HAP-1 (cell line): ENCODE results near the gene ZNF536.

ENCODE experiments used
- DNase-seq, 2 experiments: peaks; one replicate each; pipeline ENCODE4 v3.0.0-alpha.2; 2016 to 2020; ENCODE audit warnings: low spot score in 2 of 2
- H3K27me3 ChIP-seq: fragments of 250-450 bp; sonication (Bioruptor Pico); 2 replicates; pipeline ENCODE4 v1.5.1; 2020; ENCODE audit warnings: low read depth, mild to moderate bottlenecking, moderate library complexity
- H3K36me3 ChIP-seq: fragments of 250-450 bp; sonication (Bioruptor Pico); replicated peaks from 2 replicates; pipeline ENCODE4 v1.5.1; 2020; ENCODE audit warnings: mild to moderate bottlenecking
- H3K4me1 ChIP-seq: fragments of 250-450 bp; sonication (Bioruptor Pico); 2 replicates; pipeline ENCODE4 v1.5.1; 2020; ENCODE audit warnings: mild to moderate bottlenecking
- H3K4me3 ChIP-seq: fragments of 250-450 bp; sonication (Bioruptor Pico); 2 replicates; pipeline ENCODE4 v1.5.1; 2020; ENCODE audit warnings: mild to moderate bottlenecking, moderate library complexity
- H3K9me3 ChIP-seq: fragments of 250-450 bp; sonication (Bioruptor Pico); 2 replicates; pipeline ENCODE4 v1.5.1; 2020; ENCODE audit warnings: mild to moderate bottlenecking, moderate library complexity
- in situ Hi-C: fragments of 300-500 bp; cut with MboI; formaldehyde crosslinking; loops from 3 replicates; pipeline ENCODE4 v1.14.3; 2020; ENCODE audit warnings: low sequenced_read_pairs, inconsistent platforms, mixed read lengths

ZNF536 gene

GRCh38 chr19:30602661-30603350 lies 230.6 kb downstream of the ZNF536 start:
- no peaks in the 10 kb centered on the region for H3K36me3 ChIP-seq
- H3K4me3 ChIP-seq: no peak overlapping the region
- in situ Hi-C loops: no loop called here
- H3K9me3 ChIP-seq: no peaks in the 10 kb centered on the region
- DNase-seq: no peak
- H3K27me3 ChIP-seq: no peaks in the 10 kb centered on the region
- no peaks in the 10 kb centered on the region for H3K4me1 ChIP-seq

DNA sequence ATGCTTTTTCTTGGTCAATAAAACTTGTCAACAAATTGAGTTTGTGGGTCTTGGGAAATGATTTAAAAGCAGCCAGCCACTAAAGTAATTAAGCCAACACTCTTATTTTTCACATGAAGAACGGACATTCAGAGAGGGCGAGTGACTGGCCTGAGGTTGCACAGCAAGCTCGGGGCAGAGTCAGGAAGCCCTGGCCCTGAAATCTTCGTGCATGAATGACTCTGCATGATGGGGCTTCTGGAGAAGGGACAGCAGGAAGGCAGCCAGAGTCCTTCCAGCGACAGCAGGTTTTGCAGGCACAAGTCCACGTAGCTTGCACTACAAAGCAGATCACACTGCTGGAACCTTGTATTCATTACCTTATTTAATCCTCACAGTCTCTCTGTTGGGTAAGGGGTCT lies 232.5 kb downstream of the ZNF536 start:
- H3K9me3 ChIP-seq: no peaks in the 10 kb centered on the region
- in situ Hi-C loops: no loop called here
- no peaks in the 10 kb centered on the region for H3K36me3 ChIP-seq
- H3K4me3 ChIP-seq: no peak overlapping the region
- no peaks in the 10 kb centered on the region for H3K27me3 ChIP-seq
- no peaks in the 10 kb centered on the region for H3K4me1 ChIP-seq
- no peak for DNase-seq

- in situ Hi-C loops: no loop called here
- DNase-seq: no peak
- H3K9me3 ChIP-seq: no peaks in the 10 kb centered on the region
- H3K4me1 ChIP-seq: no peaks in the 10 kb centered on the region
- H3K27me3 ChIP-seq: no peaks in the 10 kb centered on the region
- no peak overlapping the region for H3K4me3 ChIP-seq
- no peaks in the 10 kb centered on the region for H3K36me3 ChIP-seq
Measured at GRCh38 chr19:30605333-30605732, 233.1 kb downstream of the ZNF536 start.

GRCh38 chr19:30606114-30607050 lies 234.2 kb downstream of the ZNF536 start:
- in situ Hi-C loops: no loop called here
- no peaks in the 10 kb centered on the region for H3K27me3 ChIP-seq
- H3K4me1 ChIP-seq: no peaks in the 10 kb centered on the region
- DNase-seq: no peak
- no peaks in the 10 kb centered on the region for H3K36me3 ChIP-seq
- no peak overlapping the region for H3K4me3 ChIP-seq
- H3K9me3 ChIP-seq: no peaks in the 10 kb centered on the region
